ENCODE data around the gene TMED6.
"Not testable (repeated sequence)": the region's sequence is repeated elsewhere in the genome, so short reads cannot be mapped to it uniquely, and the experiment has no call there.

The TMED6 gene

GRCh38 chr16:69351309-69352027 is at the start of gene TMED6:
TMED6 (minus strand) TSS chr16:69351786; CDS start chr16:69351753, 33 bp downstream.
- no peak for DNase-seq

GRCh38 chr16:69399361-69399760 is 47.8 kb upstream of the TMED6 start:
- DNase-seq = peak; percentile 33

- DNase-seq = peak; percentile 54
Observed at GRCh38 chr16:69397821-69398521, 46.4 kb upstream of the TMED6 start.

- DNase-seq = peak; percentile 84
Observed at GRCh38 chr16:69396187-69397061, 44.8 kb upstream of the TMED6 start.

GRCh38 chr16:69395859-69396186 is 44.2 kb upstream of the TMED6 start:
- no peak for DNase-seq

GRCh38 chr16:69393898-69394849 is 42.6 kb upstream of the TMED6 start:
- peak; percentile 41 for DNase-seq

GRCh38 chr16:69386596-69386995 is 35.0 kb upstream of the TMED6 start:
- no peak for DNase-seq

GRCh38 chr16:69384974-69385373 is 33.4 kb upstream of the TMED6 start:
- no peak for DNase-seq

GRCh38 chr16:69382421-69382820 is 30.8 kb upstream of the TMED6 start:
- peak; percentile 38 for DNase-seq

- no peak for DNase-seq
Observed at GRCh38 chr16:69381231-69381630, 29.6 kb upstream of the TMED6 start.

- DNase-seq = no peak
Observed at GRCh38 chr16:69378760-69379159, 27.2 kb upstream of the TMED6 start.

- peak; percentile 44 for DNase-seq
Observed at GRCh38 chr16:69378036-69378435, 26.4 kb upstream of the TMED6 start.

GRCh38 chr16:69376393-69377059 is 24.9 kb upstream of the TMED6 start:
- DNase-seq = peak; percentile 1

GRCh38 chr16:69373019-69373418 is 21.4 kb upstream of the TMED6 start:
- DNase-seq = no peak

- no peak for DNase-seq
Observed at GRCh38 chr16:69371564-69371963, 20.0 kb upstream of the TMED6 start.

GRCh38 chr16:69368866-69369265 is 17.3 kb upstream of the TMED6 start:
- peak; percentile 11 for DNase-seq

- peak; percentile 43 for DNase-seq
Observed at GRCh38 chr16:69367980-69368379, 16.4 kb upstream of the TMED6 start.

GRCh38 chr16:69366431-69366830 is 14.8 kb upstream of the TMED6 start:
- peak; percentile 54 for DNase-seq

- peak; percentile 3 for DNase-seq
Observed at GRCh38 chr16:69365901-69366300, 14.3 kb upstream of the TMED6 start.

GRCh38 chr16:69364088-69364487 is 12.5 kb upstream of the TMED6 start:
- DNase-seq = peak; percentile 43

GRCh38 chr16:69363281-69363717 is 11.7 kb upstream of the TMED6 start:
- DNase-seq = peak; percentile 30

- not testable (repeated sequence) for DNase-seq
Observed at GRCh38 chr16:69360070-69360469, 8.5 kb upstream of the TMED6 start.
